Retinal pigment epithelial cell (primary cell): Measurements from ENCODE around the gene TMEM184A.

ENCODE experiments used
- DNase-seq: peaks from one replicate; pipeline ENCODE4 v3.0.0-alpha.2; 2010; ENCODE audit warnings: low read depth
- H3K4me3 ChIP-seq: 2 replicates; pipeline ENCODE4 v1.5.1; 2011; ENCODE audit warnings: mild to moderate bottlenecking, low read length, control low read depth, moderate library complexity
- TF ChIP-seq, protein P1 (sequence below): conservative IDR thresholded peaks from 2 replicates; pipeline ENCODE4 v1.5.1; 2011; ENCODE audit warnings: low read depth, low read length, control low read depth, inconsistent platforms

The TMEM184A gene

DNA sequence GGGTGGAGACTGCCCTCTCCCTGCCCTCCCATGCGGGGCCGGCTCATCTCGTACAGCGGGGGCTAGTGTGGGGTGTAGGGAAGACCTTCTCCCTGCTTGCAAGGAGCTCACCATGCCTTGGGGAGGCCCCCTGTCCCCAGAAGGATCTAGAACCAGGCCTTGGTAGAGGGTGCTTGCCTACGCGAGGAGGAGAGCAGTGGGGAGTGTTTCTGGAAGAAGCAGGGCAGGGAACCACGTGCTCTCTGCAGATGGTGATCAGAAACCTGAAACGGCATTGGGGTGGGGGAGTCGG is 22.8 kb downstream of the TMEM184A start:
- peak overlapping the region; percentile 69 for H3K4me3 ChIP-seq
- DNase-seq = no peak
- TF ChIP-seq, protein P1, sequence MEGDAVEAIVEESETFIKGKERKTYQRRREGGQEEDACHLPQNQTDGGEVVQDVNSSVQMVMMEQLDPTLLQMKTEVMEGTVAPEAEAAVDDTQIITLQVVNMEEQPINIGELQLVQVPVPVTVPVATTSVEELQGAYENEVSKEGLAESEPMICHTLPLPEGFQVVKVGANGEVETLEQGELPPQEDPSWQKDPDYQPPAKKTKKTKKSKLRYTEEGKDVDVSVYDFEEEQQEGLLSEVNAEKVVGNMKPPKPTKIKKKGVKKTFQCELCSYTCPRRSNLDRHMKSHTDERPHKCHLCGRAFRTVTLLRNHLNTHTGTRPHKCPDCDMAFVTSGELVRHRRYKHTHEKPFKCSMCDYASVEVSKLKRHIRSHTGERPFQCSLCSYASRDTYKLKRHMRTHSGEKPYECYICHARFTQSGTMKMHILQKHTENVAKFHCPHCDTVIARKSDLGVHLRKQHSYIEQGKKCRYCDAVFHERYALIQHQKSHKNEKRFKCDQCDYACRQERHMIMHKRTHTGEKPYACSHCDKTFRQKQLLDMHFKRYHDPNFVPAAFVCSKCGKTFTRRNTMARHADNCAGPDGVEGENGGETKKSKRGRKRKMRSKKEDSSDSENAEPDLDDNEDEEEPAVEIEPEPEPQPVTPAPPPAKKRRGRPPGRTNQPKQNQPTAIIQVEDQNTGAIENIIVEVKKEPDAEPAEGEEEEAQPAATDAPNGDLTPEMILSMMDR = no peak

DNA sequence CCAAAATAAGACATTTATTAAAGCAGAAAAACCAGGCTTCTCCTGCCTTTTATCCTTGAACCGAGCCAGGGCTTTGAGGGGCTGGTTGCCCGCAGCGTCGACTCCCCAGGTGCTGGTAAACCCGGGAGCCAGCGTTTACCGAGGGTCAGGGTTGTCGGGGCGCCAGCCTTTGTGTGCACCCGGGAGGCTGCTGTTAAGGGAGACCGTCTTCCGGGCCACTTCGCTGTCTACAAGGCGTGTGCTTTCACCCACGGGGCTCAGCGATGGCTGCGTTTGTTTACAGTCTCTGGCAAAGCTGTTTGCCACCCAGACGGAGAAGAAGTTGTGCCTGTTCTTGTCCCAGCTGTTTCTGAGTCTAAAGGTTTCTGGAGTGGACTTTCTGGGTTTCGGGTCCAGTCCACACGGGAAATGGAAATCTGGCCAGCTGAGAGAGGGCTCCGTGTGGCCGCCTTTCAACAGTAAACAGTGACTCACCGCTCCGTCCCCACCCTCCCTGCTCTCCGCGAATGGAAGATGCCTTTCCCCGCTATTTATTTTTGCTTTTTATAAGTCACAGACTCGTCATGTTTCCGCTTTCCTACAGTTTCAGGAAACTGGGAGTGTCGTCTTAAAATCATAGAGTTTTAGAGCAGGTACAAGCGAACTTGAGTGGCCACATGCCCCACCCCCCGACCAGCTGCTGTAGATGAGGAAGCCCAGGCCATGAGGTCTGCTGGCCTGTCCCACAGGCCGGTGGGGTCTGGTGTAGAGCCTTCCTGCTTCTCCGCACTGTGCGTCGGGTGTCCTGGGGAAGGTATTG is 23.4 kb downstream of the TMEM184A start:
- H3K4me3 ChIP-seq = peak overlapping the region; percentile 69
- DNase-seq = no peak
- TF ChIP-seq, protein P1 = no peak

DNA sequence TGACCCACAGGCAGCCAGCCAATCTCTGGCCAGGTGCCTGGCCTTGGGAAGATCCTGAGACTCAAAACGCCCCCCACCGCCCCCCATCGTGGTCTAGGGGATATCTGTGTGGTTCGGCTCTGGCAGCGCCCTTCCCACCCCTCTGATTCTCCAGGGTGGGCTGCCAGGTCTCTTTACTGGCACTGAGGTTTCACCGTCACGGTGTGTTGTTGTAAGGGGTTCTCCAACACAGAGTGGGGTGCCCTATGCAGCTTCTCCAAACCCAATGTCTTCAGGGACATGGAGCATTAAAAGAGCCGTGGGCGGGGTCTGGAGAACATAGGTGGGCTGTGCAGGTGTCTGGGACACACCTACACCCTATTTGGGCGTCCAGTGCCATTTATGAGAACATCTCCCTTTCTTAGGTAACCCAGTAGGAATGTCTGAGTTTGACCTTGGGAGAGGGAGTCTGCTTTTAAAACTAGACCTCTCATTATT is 24.0 kb downstream of the TMEM184A start:
- DNase-seq = no peak
- TF ChIP-seq, protein P1 = no peak
- H3K4me3 ChIP-seq = peak overlapping the region; percentile 69

DNA sequence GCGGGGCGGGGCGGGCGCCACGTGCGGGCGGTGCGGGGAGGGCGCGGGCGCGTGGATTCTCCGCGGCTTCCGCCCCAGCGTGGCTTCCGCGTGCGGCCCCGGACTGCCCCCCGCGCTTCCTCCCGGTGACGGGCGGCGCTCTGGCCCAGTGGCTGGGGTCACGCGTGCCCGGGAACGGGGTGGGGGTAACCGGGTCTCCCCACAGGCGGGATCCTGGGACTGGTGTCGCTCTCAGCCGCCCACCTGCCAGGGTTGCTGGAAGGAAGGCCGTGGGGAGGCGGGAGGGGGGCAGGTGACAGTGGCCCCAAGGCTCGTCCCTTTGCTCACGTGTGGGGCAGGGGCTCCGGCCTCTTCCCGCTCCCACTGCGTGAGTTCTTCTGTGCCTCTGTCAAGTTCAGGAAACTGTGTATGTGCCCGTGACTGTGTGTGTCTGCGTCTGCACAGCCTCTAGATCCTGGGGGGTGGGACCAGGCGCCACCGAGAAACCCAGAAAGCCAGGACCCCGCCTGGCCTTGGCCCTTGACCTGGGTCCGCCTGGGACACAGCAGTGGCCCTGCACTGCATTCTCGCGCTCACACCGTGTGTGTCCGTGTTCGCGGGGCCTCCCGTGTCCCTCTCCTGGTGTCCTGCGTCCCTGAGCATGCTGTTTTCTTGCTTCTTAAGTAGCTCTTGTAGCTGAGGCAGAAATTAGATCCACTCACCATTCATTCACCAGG is 24.6 kb downstream of the TMEM184A start:
- TF ChIP-seq, protein P1 = no peak
- DNase-seq = no peak
- peak overlapping the region; percentile 69 for H3K4me3 ChIP-seq

DNA sequence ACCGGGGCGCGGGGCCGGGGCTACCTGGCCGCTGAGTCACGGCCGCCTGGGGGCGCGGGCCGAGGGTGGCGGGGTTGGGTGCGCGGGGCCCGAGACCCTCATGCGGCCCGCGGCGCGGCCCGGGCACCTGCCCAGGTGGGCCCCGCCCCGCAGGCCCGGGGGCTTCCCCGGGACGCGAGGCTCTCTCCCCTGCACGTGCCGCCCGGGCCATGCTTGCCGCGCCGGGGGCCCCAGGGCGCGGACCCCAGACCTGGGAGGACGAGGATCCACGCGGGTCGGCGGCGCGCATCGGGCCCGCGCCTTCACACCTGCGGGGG is 25.1 kb downstream of the TMEM184A start:
- DNase-seq = no peak
- H3K4me3 ChIP-seq = peak overlapping the region; percentile 69
- TF ChIP-seq, protein P1 = no peak

DNA sequence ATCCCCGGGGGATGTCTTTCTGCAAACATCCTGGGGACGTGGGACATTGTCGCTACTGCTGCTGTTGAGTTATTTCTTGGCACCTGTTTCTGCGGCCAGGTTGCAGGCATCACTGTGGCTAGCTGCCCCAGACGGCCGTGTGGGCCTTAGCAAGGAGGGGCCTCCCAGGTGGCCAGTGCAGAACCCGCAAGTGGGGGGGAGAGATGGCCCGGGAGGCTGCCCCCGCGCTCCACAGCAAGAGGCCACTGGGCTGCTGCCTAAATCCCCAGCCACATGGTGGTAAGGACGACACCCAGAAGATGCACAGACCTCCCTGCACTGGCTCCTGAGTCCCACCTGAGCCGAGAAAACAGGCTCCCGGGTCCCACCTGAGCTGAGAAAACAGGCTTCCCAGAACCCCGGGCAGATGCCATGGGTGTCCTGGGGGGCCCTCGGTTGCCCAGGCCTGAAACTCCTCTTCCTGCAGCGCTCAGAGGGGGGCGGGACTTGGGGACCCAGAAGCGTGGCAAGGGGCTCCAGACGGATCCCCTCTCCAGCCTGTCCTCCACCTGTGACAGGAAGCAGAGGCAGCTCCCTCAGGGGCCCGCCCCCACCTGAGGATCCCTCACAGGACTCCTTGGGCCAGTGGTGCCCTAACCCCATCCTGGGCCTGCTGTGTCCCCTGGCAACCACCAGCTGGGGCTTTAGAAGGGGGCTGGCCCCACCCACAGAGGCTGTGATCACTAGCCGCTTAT is 26.5 kb downstream of the TMEM184A start:
- H3K4me3 ChIP-seq = no peak overlapping the region
- no peak for DNase-seq
- TF ChIP-seq, protein P1 = no peak
